ENCODE data around the gene DLGAP4.

DLGAP4 gene

DNA sequence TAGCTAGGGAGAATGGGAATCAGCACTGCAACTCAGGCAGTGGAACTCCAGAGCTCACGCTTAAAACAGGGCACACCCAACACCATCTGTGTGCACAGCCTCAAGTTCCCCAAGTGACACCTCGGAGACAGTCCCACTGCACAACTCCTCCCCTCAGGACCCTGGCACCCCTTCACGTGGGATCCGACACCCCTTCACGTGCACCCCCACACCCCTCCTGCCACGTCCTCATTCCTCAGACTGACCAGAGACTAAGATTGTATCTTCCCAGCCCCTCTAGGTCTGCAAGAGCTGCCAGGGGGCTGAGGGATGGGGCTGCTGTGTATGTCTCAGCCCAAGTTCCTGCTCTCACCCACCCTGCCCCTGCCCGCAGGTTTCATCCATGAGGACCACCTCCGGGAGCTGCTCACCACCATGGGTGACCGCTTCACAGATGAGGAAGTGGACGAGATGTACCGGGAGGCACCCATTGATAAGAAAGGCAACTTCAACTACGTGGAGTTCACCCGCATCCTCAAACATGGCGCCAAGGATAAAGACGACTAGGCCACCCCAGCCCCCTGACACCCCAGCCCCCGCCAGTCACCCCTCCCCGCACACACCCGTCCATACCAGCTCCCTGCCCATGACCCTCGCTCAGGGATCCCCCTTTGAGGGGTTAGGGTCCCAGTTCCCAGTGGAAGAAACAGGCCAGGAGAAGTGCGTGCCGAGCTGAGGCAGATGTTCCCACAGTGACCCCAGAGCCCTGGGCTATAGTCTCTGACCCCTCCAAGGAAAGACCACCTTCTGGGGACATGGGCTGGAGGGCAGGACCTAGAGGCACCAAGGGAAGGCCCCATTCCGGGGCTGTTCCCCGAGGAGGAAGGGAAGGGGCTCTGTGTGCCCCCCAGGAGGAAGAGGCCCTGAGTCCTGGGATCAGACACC lies 242.8 kb downstream of the DLGAP4 start:
- no peak overlapping the region for H3K4me3 ChIP-seq (ENCODE audit: low read depth, low read length)
- TF ChIP-seq, protein P1, sequence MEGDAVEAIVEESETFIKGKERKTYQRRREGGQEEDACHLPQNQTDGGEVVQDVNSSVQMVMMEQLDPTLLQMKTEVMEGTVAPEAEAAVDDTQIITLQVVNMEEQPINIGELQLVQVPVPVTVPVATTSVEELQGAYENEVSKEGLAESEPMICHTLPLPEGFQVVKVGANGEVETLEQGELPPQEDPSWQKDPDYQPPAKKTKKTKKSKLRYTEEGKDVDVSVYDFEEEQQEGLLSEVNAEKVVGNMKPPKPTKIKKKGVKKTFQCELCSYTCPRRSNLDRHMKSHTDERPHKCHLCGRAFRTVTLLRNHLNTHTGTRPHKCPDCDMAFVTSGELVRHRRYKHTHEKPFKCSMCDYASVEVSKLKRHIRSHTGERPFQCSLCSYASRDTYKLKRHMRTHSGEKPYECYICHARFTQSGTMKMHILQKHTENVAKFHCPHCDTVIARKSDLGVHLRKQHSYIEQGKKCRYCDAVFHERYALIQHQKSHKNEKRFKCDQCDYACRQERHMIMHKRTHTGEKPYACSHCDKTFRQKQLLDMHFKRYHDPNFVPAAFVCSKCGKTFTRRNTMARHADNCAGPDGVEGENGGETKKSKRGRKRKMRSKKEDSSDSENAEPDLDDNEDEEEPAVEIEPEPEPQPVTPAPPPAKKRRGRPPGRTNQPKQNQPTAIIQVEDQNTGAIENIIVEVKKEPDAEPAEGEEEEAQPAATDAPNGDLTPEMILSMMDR (conservative IDR thresholded peaks at IDR 0.05; ENCODE audit: low read depth, low read length) = no peak
- DNase-seq (ENCODE audit: low read depth) = no peak

DNA sequence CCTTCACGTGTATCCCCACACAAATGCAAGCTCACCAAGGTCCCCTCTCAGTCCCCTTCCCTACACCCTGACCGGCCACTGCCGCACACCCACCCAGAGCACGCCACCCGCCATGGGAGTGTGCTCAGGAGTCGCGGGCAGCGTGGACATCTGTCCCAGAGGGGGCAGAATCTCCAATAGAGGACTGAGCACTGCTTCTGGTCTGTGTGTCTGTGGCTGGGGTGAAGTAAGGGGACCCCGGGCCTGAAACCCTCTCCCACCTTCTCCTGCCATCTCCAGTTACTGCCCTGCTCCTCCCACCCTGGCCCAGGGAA lies 243.4 kb downstream of the DLGAP4 start:
- TF ChIP-seq, protein P1 (conservative IDR thresholded peaks at IDR 0.05; ENCODE audit: low read depth, low read length) = no peak
- no peak for DNase-seq (ENCODE audit: low read depth)

DNA sequence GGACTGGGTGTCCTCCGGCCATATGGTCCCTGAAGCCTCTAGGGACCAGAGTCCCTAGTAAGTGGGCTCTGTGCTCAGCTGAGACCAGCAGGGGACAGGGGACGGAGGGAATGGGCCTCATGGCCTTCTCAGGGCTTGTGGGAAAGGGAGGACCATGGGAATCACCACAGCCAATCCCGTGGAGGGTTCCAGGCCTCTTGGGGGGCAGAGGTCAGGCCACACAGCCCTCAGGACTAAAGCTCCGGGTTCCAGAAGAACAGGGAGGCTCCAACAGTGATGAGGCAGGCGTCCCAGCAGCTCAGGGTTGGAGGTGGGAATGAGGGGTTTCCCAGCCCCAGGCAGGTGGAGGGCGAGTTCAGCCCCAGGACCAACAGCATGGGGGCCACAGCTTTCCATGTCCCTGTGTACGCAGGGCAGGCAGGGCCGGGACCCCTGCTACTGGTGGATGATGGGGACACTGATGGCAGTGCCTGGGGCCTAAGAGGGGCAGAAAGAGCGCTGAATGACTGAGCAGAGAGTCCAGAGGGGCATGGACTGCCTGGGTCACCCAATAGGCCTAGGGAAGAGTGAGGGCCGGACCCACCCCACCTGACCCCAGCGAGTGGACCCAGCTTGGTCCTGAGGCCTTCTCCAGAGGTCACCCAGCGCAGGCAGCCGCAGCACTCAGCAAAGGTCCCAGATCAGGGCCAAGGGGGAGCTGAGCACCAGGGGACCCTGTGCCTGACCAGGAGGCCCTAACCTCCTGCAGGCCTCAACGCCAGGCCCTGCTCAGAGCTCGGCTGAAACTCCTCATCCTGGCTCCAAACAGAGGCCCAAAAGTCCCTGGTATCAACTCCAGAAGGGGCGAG lies 244.0 kb downstream of the DLGAP4 start:
- DNase-seq (ENCODE audit: low read depth) = peak; percentile 34
- TF ChIP-seq, protein P1 (conservative IDR thresholded peaks at IDR 0.05; ENCODE audit: low read depth, low read length) = no peak
- no peak overlapping the region for H3K4me3 ChIP-seq (ENCODE audit: low read depth, low read length)

More for the DNA sequence above, 243.4 kb downstream of the DLGAP4 start:
- H3K4me3 ChIP-seq (ENCODE audit: low read depth, low read length) = no peak overlapping the region

DNA sequence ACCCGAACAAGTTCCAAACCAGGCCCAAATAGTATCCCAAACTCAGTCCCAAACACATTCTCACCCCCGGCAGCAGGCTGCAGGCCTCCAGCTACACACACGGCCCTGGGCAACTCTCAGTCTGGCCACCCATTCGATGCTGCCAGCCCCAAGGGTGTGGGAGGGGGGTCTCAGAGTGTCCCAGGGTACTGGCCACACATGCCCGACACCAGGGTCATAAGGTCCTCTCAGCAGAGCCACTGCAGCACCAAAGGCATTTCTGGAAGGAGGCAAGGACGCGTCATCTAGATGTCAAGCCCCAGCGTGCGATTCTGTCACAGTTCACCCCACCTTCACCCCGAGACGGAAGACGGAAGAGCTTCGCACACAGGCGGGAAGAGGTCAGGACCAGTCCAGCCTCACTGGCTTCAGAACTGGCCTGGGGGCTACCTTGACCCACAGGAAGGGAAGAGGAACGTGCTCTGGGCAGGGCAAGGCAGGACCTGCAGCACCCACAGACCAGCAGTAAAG lies 244.7 kb downstream of the DLGAP4 start:
- H3K4me3 ChIP-seq (ENCODE audit: low read depth, low read length) = no peak overlapping the region
- TF ChIP-seq, protein P1 (conservative IDR thresholded peaks at IDR 0.05; ENCODE audit: low read depth, low read length) = no peak

DNA sequence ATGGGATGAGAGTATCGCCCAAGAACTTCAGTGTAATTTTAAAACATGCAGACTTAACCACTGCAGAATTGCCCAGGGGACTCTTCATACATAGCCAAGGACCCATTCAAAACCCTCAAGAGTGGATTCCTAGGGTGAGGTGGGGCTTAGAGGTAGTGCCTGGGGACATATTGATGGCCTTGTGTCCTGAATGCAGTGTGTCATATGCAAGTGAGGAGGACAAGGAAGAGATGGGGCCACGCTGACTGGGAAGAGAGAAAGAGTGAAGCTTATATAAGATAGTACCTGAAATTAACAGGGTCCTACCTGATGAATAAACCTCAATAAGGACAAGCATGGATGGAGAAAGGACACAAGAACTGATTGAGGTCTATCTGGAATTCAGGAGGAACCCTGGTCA lies 249.1 kb downstream of the DLGAP4 start:
- DNase-seq (ENCODE audit: low read depth) = no peak
- H3K4me3 ChIP-seq (ENCODE audit: low read depth, low read length) = no peak overlapping the region
- TF ChIP-seq, protein P1 (conservative IDR thresholded peaks at IDR 0.05; ENCODE audit: low read depth, low read length) = no peak

More for the DNA sequence above, 244.7 kb downstream of the DLGAP4 start:
- peak; percentile 31 for DNase-seq (ENCODE audit: low read depth)

DNA sequence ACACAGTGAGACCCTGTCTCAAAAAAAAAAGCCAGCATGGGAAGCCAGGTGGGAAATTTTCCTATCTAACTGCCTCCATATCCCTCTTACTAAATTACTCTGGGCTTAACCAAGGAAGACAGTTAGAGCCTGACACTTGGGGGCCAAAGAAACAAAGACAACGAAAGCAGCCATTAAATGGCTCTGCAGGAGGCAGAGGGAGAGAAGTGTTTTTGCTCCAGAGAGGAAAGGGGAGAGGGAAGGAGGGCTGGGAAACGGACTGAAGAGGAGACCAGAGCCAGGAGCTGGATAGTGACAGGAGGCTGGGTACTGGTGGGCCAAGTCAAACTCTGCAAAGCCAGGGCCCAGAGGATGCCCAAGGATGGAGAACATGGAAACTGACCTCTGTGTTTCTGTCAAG lies 256.6 kb downstream of the DLGAP4 start:
- H3K4me3 ChIP-seq (ENCODE audit: low read depth, low read length) = no peak overlapping the region
- TF ChIP-seq, protein P1 (conservative IDR thresholded peaks at IDR 0.05; ENCODE audit: low read depth, low read length) = no peak
- DNase-seq (ENCODE audit: low read depth) = no peak
